Adrenal gland (tissue), 5 donors: Measurements from ENCODE around the gene ALLC.
"Not testable (repeated sequence)": the region's sequence is repeated elsewhere in the genome, so short reads cannot be mapped to it uniquely, and the experiment has no call there.

Experiments used
- CTCF ChIP-seq, 6 experiments: fragments of 450-650 bp in 4 of 6; fragments of 200-600 bp in 2 of 6; sonication (generic) in 1 of 6; IDR thresholded peaks; 1 replicate in 5 of 6; 2 replicates in 1 of 6; pipeline versions ENCODE4 v1.5.1 to v1.8.0; 2016 to 2021; ENCODE audit warnings: antibody characterized with exemption in 6 of 6, mild to moderate bottlenecking in 2 of 6, moderate library complexity in 1 of 6
- POLR2A ChIP-seq, 2 donors: fragments of 450-650 bp; IDR thresholded peaks; one replicate each; pipeline ENCODE4 v1.6.1; 2017; ENCODE audit warnings: antibody characterized with exemption in 2 of 2, mild to moderate bottlenecking in 2 of 2, moderate library complexity in 1 of 2
- donor health status: DM: no; HTN: no; CAD: no.

GRCh38 chr2:3635975-3636327 lies 22.0 kb upstream of the ALLC start:
- TF ChIP-seq CTCF, POLR2A (IDR thresholded peaks at IDR 0.05): not testable (repeated sequence)
